ENCODE results near the gene OR8H1.

DNA sequence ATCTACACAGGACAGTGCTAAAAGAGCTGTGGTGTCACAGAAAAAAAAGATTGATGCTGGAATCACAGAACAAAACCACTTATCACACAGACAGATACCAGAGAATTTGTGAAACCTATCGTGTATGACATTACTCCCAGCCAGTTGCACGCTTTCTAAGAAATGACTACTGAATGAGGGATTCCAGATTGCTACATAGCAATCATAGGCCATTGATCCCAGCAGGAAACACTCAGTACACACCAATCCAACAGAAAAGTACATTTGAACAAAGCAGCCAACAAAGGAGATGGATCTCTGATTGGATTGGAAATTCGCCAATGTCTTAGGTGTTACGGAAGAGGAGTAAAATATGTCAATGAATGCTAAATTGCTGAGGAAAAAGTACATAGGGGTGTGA, 4.8 kb upstream of the OR8H1 start:
- TF ChIP-seq, protein P1, sequence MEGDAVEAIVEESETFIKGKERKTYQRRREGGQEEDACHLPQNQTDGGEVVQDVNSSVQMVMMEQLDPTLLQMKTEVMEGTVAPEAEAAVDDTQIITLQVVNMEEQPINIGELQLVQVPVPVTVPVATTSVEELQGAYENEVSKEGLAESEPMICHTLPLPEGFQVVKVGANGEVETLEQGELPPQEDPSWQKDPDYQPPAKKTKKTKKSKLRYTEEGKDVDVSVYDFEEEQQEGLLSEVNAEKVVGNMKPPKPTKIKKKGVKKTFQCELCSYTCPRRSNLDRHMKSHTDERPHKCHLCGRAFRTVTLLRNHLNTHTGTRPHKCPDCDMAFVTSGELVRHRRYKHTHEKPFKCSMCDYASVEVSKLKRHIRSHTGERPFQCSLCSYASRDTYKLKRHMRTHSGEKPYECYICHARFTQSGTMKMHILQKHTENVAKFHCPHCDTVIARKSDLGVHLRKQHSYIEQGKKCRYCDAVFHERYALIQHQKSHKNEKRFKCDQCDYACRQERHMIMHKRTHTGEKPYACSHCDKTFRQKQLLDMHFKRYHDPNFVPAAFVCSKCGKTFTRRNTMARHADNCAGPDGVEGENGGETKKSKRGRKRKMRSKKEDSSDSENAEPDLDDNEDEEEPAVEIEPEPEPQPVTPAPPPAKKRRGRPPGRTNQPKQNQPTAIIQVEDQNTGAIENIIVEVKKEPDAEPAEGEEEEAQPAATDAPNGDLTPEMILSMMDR (IDR thresholded peaks at IDR 0.05): no peak
- TF ChIP-seq POLR2A (IDR thresholded peaks at IDR 0.05): no peak

All from lower leg skin (tissue), 3 donors.